Measurements from ENCODE around the gene SLC9A1. TPM values are rescaled to one million over a fixed set of nuclear protein-coding genes. Genes with fewer than 3 reads are reported as not detected.
"Not testable (repeated sequence)": the region's sequence is repeated elsewhere in the genome, so short reads cannot be mapped to it uniquely, and the experiment has no call there.

Gene SLC9A1
- total RNA-seq, 1 donor from 2014 or later, result 28.8 TPM

- no peaks in the 10 kb centered on the region for H3K9me3 Mint-ChIP-seq
- no peak for DNase-seq (ENCODE audit: extremely low spot score, unreplicated experiment)
- H3K27ac Mint-ChIP-seq, result no peak overlapping the region
- peaks cover 22% of the 10 kb centered on the region for H3K4me1 Mint-ChIP-seq (ENCODE audit: unreplicated experiment)
- no peaks in the 10 kb centered on the region for H3K27me3 Mint-ChIP-seq
- no peak overlapping the region for H3K4me3 Mint-ChIP-seq
- no peak for TF ChIP-seq CTCF (conservative IDR thresholded peaks at IDR 0.05)
- H3K36me3 Mint-ChIP-seq, result peaks cover 3% of the 10 kb centered on the region
These were observed 22.3 kb downstream of the SLC9A1 start for GRCh38 chr1:27132624-27133023.

GRCh38 chr1:27132147-27132546, 22.8 kb downstream of the SLC9A1 start:
- H3K4me1 Mint-ChIP-seq (ENCODE audit: unreplicated experiment), result peaks cover 17% of the 10 kb centered on the region

DNA sequence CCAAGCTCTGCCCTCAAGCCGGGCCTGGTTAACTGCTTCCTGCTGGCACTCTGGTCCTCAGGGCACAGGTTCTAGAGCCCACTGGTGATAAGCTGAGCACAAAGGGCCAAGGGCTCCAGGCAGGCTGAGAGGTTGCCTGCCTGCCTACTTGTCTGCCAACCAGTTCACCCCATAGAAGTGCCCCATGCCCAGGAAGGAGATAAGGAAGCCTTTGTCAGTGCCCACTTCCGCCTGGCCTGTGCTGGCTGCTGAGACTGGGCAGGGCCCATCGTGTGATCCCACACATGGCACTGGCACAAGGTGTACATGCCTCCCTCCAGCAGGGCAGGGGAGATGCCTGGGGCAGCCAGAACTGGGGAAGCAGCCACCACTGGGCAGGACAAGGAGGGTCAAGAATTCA, 24.1 kb downstream of the SLC9A1 start:
- Mint-ChIP-seq H3K36me3 (peaks cover 3% of the 10 kb centered on the region), H3K9me3 (no peaks in the 10 kb centered on the region), H3K27ac (no peak overlapping the region), H3K4me1 (ENCODE audit: unreplicated experiment) (peaks cover 11% of the 10 kb centered on the region), H3K4me3 (no peak overlapping the region), H3K27me3 (no peaks in the 10 kb centered on the region)
- no peak for TF ChIP-seq CTCF (conservative IDR thresholded peaks at IDR 0.05)
- no peak for DNase-seq (ENCODE audit: extremely low spot score, unreplicated experiment)

More at GRCh38 chr1:27132147-27132546, 22.8 kb downstream of the SLC9A1 start:
- Mint-ChIP-seq H3K4me3 (no peak overlapping the region), H3K9me3 (no peaks in the 10 kb centered on the region), H3K27ac (no peak overlapping the region), H3K27me3 (no peaks in the 10 kb centered on the region), H3K36me3 (peaks cover 3% of the 10 kb centered on the region)
- no peak for TF ChIP-seq CTCF (conservative IDR thresholded peaks at IDR 0.05)
- no peak for DNase-seq (ENCODE audit: extremely low spot score, unreplicated experiment)

- Mint-ChIP-seq H3K27ac (no peak overlapping the region), H3K9me3 (no peaks in the 10 kb centered on the region), H3K4me3 (no peak overlapping the region), H3K36me3 (peaks cover 2% of the 10 kb centered on the region), H3K4me1 (ENCODE audit: unreplicated experiment) (peaks cover 12% of the 10 kb centered on the region), H3K27me3 (no peaks in the 10 kb centered on the region)
- TF ChIP-seq CTCF (conservative IDR thresholded peaks at IDR 0.05), result no peak
- DNase-seq (ENCODE audit: extremely low spot score, unreplicated experiment), result no peak
These were observed 25.7 kb downstream of the SLC9A1 start for GRCh38 chr1:27129225-27129624.

DNA sequence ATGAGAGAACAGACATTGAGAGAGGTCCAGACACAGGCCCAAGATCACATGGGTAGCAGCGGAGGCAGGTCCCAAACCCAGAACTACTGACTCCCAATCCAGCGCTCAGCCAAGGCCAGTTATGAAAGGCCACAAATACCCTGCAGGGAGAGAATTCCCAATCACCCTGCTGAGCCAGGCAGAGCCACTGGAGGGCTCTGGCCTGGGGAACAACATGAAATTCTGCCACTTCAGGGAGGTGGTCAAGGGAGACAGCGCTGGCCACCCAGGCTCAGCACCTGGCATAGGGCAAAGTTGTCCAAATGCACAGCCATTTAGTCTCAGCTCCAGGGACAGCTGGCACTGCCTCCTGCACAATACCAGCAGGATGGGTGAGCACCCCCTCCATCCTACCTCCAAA, 27.5 kb downstream of the SLC9A1 start:
- Mint-ChIP-seq H3K4me3 (no peak overlapping the region), H3K27ac (no peak overlapping the region), H3K36me3 (no peaks in the 10 kb centered on the region), H3K4me1 (ENCODE audit: unreplicated experiment) (peaks cover 13% of the 10 kb centered on the region), H3K27me3 (no peaks in the 10 kb centered on the region), H3K9me3 (no peaks in the 10 kb centered on the region)
- DNase-seq (ENCODE audit: extremely low spot score, unreplicated experiment), result no peak
- TF ChIP-seq CTCF (conservative IDR thresholded peaks at IDR 0.05), result peak; percentile 38

DNA sequence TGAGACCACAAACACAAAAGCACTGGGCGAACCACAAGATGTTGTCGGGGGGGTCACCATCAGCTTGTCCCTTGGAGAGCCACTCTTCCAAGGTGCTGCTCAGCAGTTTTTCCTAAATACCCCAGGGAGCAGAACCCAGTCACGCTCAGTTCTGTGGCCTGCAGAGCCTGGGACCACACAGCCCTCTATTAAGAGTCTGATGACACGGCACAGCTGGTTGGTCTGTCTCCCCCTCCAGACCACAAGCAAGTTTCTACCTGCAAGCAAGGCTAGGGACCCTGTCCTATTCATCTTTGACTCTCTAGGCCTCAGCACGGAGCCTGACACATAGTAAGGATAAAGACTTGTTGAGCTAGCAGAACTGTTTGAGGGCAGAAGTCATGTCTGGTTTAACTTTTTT, 28.5 kb downstream of the SLC9A1 start:
- Mint-ChIP-seq H3K4me1 (ENCODE audit: unreplicated experiment) (peaks cover 10% of the 10 kb centered on the region), H3K27ac (peak overlapping the region; percentile 21), H3K4me3 (no peak overlapping the region), H3K9me3 (no peaks in the 10 kb centered on the region), H3K36me3 (no peaks in the 10 kb centered on the region), H3K27me3 (no peaks in the 10 kb centered on the region)
- TF ChIP-seq CTCF (conservative IDR thresholded peaks at IDR 0.05), result no peak
- no peak for DNase-seq (ENCODE audit: extremely low spot score, unreplicated experiment)

- not testable (repeated sequence) for H3K36me3 Mint-ChIP-seq; H3K9me3 Mint-ChIP-seq; H3K27me3 Mint-ChIP-seq; H3K27ac Mint-ChIP-seq; H3K4me3 Mint-ChIP-seq; DNase-seq (ENCODE audit: extremely low spot score, unreplicated experiment)
- H3K4me1 Mint-ChIP-seq (ENCODE audit: unreplicated experiment), result peaks cover 10% of the 10 kb centered on the region
These were observed 29.8 kb downstream of the SLC9A1 start for GRCh38 chr1:27125125-27125524.
